ENCODE measurements around the gene MPV17.

The MPV17 gene, protein sequence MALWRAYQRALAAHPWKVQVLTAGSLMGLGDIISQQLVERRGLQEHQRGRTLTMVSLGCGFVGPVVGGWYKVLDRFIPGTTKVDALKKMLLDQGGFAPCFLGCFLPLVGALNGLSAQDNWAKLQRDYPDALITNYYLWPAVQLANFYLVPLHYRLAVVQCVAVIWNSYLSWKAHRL

DNA sequence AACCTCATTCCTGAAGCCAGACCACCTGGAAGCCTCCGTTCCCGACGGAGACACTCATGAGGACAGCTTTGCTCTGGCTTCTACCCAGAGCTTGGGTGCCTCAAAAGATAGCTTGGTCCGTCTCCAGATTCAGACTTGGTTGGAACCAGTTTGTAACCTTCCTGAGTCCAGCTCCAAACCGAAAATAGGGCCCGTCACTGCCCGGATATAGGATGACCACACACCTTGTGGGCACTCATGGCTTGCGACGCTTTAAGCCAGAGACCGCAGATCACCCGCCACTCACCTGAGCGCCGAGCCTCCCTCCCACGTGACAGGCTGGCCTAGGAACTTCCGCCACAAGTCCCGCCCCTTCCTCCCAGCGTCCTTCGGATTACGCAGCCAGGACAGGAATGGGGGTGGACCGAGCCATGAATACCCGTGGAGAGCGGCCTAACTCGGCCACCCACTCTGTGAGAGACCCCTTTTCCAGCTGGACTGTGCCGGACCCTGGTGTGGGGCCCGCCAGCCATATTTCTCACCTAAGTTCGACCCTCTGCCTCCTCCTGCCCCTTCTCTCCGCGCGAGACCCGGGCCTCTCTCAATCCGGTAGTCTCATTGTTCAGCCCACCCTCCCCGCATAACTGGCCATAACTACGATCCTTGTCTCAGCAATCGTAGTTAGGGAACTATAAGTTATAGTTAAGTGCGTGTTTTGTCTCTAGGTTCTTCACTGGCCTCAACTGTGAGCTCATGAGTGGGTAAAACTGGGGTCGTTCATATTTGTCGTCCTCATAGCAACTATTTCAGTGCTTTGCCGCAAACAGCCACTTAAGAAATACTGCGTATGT lies at the start of gene MPV17:
Gene MPV17, minus strand, starts transcription at position 332 of the 830 bp plus-strand sequence. CDS start 580 bp downstream, outside the sequence.
- peaks cover 26% of the 10 kb centered on the region for H3K36me3 ChIP-seq
- peak; percentile 98 for DNase-seq

DNA sequence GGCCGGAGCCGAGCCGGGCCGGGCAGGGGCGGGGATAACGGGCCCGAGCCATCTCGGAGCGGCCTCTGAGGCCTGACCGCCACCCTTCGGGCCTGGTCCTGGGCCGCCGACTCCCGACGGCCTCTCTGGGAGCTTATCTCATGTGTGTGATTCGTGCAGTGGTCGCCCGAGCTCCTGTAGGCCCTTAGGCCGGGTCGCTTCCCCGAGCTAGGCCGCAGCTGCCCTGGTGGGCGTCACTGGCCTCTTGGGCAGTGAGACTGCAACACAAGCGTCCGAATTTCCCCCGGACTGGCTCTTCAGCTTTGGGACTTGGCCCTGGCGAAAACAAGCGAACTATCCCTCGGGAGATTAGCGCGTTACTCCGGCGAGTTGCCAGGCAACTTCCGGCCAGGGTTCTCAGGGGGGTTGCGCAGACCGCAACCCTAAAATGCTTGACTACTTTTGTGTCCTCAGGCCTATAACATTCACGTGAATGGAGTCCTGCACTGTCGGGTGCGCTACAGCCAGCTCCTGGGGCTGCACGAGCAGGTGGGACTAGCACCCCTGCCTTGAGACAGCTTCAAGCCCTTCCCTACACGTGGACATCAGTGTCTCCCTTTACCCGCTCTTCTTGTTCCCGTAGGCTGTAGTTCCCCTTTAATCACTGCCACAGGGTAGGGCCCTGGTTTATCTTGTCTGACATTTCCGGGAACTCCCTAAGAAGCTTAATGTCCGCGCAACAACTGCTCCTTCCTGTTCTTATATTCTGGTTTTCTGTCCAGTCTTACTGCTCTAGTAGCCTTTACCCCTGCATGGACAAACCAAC lies 48.1 kb upstream of the MPV17 start:
- peak; percentile 79 for DNase-seq
- H3K9me3 ChIP-seq (ENCODE audit: severe bottlenecking), result no peaks in the 10 kb centered on the region
- H3K27me3 ChIP-seq (ENCODE audit: insufficient read depth, low read depth, severe bottlenecking), result no peaks in the 10 kb centered on the region
- peaks cover 79% of the 10 kb centered on the region for H3K36me3 ChIP-seq
- TF ChIP-seq, protein P1, sequence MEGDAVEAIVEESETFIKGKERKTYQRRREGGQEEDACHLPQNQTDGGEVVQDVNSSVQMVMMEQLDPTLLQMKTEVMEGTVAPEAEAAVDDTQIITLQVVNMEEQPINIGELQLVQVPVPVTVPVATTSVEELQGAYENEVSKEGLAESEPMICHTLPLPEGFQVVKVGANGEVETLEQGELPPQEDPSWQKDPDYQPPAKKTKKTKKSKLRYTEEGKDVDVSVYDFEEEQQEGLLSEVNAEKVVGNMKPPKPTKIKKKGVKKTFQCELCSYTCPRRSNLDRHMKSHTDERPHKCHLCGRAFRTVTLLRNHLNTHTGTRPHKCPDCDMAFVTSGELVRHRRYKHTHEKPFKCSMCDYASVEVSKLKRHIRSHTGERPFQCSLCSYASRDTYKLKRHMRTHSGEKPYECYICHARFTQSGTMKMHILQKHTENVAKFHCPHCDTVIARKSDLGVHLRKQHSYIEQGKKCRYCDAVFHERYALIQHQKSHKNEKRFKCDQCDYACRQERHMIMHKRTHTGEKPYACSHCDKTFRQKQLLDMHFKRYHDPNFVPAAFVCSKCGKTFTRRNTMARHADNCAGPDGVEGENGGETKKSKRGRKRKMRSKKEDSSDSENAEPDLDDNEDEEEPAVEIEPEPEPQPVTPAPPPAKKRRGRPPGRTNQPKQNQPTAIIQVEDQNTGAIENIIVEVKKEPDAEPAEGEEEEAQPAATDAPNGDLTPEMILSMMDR (IDR thresholded peaks at IDR 0.05; ENCODE audit: low read depth, low read length), result no peak
- peak overlapping the region; percentile 75 for H3K4me3 ChIP-seq (ENCODE audit: low read depth, low read length)
- H3K27ac ChIP-seq, result peak overlapping the region; percentile 92

More for the DNA sequence above, at the start of gene MPV17:
- no peaks in the 10 kb centered on the region for H3K27me3 ChIP-seq (ENCODE audit: insufficient read depth, low read depth, severe bottlenecking)
- TF ChIP-seq, protein P1 (IDR thresholded peaks at IDR 0.05; ENCODE audit: low read depth, low read length), result no peak
- peak within 1 kb of the TSS; percentile 89 for H3K4me3 ChIP-seq (ENCODE audit: low read depth, low read length)
- H3K27ac ChIP-seq, result peak within 1 kb of the TSS; percentile 91
- no peaks in the 10 kb centered on the region for H3K9me3 ChIP-seq (ENCODE audit: severe bottlenecking)

DNA sequence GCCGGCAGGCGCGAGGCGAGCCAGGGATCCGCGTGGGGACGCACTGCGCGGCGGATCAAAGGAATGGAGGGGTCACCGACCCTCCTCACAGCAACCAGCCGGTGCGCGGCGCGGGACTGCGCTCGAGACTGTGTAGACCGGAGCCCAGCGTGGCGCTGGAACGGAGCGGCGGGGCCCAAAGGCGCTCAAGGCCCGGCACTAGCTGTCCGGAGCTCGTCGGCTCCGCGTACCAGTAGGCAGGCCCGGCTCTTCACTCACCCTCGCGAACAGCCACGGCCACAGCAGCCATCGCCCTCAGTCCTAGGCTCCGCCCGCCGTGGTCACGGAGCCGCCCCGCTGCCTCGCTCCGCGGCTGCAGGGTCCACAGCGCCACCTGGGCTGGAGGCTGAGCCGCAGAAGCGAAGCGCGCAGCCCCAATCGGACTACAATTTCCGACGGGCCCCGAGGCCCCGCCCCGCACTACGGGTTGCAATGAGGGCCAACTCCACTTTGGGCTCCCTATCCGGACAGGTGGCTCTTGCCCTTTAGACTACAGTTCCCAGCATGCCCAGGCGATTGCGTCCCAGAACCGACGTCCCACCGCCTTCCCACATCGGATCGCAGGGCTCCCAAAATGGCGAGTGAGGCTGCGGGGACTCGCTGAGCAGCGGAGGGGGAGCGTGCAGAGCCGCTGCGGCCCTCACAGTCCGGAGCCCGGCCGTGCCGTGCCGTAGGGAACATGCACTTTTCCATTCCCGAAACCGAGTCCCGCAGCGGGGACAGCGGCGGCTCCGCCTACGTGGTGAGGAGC lies 47.3 kb upstream of the MPV17 start, which contains the start of the genes EIF2B4 and SNX17:
Gene EIF2B4, minus strand, starts transcription at position 313 of the 790 bp plus-strand sequence. Its CDS starts 24 bp downstream, at position 289.
Gene SNX17, plus strand, starts transcription at position 591 of the 790 bp plus-strand sequence. Its CDS starts 128 bp downstream, at position 719.
- Histone ChIP-seq H3K36me3 (peaks cover 77% of the 10 kb centered on the region), H3K27me3 (ENCODE audit: insufficient read depth, low read depth, severe bottlenecking) (no peaks in the 10 kb centered on the region)
- DNase-seq, result peak; percentile 100

DNA sequence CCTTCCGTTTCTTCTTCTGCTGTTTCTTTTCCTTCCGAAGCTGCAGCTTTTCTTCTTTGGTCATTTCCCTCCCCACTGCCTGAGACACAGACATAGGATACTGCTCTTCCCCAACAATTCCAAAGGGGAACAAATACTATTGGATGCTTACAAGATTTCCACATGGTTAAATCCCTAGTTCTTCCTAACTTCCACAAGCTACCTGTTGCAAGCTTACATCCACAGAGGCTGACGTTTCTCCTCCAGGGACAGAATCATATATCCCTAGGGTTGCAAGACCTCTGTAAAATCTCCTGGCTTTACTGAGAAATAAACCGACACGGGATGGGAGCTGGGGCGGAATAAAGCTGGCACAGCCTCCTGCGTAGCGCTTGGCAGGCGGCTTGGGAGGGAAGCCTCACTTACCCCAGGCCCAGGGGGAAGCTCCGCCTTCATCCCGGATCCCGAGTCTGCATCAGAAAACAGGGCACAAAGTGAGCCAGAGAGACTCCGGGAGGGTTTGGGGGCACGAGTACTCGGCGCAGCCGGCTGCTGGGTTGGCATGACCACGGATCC lies 46.7 kb upstream of the MPV17 start:
- Histone ChIP-seq H3K9me3 (ENCODE audit: severe bottlenecking) (no peaks in the 10 kb centered on the region), H3K27me3 (ENCODE audit: insufficient read depth, low read depth, severe bottlenecking) (no peaks in the 10 kb centered on the region), H3K27ac (peak overlapping the region; percentile 89), H3K36me3 (peaks cover 77% of the 10 kb centered on the region), H3K4me3 (ENCODE audit: low read depth, low read length) (peak overlapping the region; percentile 75)
- TF ChIP-seq, protein P1 (IDR thresholded peaks at IDR 0.05; ENCODE audit: low read depth, low read length), result no peak
- peak; percentile 73 for DNase-seq

More for the DNA sequence above, 47.3 kb upstream of the MPV17 start, which contains the start of the genes EIF2B4 and SNX17:
- Histone ChIP-seq H3K4me3 (ENCODE audit: low read depth, low read length) (peak within 1 kb of the TSS; percentile 75), H3K9me3 (ENCODE audit: severe bottlenecking) (no peaks in the 10 kb centered on the region), H3K27ac (peak within 1 kb of the TSS; percentile 92)
- TF ChIP-seq, protein P1 (IDR thresholded peaks at IDR 0.05; ENCODE audit: low read depth, low read length), result peak; percentile 96

DNA sequence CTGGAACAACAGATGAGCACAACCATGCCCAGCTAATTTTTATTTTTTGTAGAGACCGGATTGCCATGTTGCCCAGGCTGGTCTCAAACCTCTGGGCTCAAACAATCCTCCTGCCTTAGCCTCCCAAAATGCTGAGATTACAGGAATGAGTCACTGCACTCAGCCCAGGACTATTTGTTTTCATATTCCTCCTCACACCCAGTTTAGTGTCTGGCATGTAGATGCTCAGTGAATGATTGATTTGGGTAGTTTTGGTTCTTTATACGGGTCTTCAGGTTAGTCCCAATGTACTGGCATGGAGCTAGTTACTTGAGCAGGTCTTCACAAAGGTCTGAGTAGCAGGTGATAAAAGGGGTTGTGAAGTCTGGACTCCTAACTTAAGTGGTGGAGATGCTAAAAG lies 41.0 kb upstream of the MPV17 start:
- H3K27me3 ChIP-seq (ENCODE audit: insufficient read depth, low read depth, severe bottlenecking), result no peaks in the 10 kb centered on the region
- H3K27ac ChIP-seq, result no peak overlapping the region
- H3K36me3 ChIP-seq, result peaks cover 74% of the 10 kb centered on the region
- no peak for DNase-seq
- peaks cover 5% of the 10 kb centered on the region for H3K9me3 ChIP-seq (ENCODE audit: severe bottlenecking)
- TF ChIP-seq, protein P1 (IDR thresholded peaks at IDR 0.05; ENCODE audit: low read depth, low read length), result no peak
- H3K4me3 ChIP-seq (ENCODE audit: low read depth, low read length), result no peak overlapping the region
